ENCODE measurements around the gene NR6A1.

Gene NR6A1

GRCh38 chr9:124514874-124515273 is 256.2 kb downstream of the NR6A1 start:
- DNase-seq, result no peak

DNA sequence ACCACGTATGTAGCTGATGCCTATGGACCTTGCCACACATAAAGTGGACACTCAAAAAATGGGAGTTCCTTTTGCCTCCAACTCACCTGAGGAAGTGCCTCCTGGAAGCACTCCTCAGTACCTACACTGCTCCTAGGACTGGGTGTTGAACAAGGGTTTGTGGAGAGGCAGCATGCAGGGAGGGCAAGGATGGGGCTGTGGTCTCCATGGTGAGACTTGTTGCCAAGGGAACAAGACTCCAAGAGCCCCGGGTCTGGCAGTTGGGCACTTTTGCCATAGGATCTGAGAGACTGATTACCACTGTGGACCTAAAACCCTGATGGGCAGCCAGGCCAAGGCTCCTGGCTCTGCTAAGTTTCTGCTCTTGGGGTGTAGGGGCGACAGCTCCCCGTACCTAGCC is 257.0 kb downstream of the NR6A1 start:
- DNase-seq, result no peak

DNA sequence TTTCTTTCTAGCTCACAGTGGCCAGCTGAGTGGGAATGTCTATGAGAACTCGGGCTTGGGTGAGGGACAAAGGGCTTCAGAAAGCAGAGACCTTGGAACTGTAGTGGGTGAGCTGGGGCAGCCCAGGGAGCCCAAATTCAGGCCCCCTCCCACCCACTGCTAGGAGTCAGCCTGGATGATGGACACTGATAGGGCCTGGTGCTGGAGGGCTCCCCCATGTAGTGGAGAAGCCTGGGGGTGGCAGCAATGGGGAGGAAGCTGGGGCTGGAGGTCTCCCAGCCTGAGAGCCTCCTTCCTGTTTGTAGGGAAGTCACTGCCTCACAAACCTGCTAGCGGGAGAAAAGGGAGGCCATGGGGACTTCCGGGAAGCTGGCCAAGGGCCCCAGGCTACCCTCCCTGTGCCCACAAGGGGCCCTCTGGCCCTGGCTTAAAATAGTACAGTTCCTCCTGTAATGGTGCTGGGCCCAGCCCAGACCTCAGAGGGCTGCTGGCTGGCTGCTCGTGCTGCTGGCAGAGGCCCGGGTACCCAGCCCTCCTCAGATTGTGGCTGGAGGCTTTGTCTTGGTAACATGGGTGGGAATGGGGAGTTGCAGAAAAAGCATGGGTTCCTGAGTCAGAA is 257.6 kb downstream of the NR6A1 start:
- no peak for DNase-seq

GRCh38 chr9:124512806-124513204 is 258.3 kb downstream of the NR6A1 start:
- no peak for DNase-seq

DNA sequence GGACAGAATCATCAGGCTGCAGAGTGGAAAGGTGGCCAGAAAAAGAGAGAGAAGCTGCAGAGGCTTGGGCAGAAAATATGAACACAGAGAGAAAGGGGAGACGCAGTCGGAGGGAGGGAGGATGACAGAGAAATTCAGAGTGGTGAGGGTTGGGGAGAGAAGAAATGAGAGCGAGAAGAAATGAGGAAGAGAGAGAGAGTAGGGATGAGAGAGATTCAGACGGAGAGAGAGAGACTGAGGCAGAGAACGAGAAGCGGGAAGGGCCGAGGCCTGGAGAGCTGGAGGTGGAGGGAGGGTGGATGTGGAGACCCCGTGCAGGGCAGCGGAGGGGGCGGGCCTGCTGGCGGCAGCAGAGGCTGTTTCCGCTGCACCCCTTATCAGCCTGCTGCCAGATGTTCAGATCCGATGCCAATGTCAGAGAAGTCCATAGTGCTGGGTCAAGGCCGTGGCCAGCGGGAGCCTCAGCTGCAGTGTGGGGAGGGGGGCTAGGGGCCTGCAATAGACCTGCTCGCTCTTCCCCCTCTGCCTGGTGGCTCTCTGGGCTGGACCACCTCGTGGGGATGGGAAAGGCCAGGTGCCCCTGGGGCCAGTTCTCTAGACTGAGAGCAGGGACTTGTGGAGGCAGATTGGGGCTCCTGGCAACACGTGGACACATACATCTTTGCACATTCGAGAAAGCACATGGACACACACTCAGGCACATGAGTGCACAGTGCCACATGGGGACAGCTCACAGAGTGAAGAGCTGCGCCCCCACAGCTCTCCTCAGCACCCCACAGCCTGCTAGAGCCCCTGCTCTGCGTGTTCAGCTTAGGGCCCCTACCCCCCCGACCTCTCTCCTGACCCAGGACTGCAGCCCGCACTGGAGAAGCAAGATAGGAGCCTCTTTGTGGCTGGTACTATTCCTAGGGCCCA is 259.0 kb downstream of the NR6A1 start:
- no peak for DNase-seq

DNA sequence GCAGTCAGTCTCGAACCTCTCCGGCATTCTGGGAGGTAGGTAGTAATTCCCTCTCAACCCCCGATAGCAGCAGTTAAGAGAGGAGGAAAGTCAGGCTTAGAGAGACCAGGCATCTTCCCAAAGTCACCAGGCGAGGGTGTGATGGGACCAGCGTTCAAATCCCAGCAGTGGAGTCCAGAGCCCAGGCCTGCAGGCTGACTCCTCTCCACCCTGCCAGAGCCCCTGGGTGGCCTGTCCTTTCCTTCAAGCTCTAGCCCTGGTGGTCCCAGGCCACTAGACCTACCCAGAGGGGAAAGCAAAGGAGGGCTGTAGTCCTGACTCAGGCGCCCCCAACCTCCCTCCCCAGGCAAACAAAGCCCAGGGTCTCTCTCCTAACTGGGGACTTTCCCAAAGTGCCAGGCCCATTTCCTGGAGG is 259.7 kb downstream of the NR6A1 start:
- DNase-seq, result no peak

- no peak for DNase-seq
Measured at GRCh38 chr9:124510650-124511425, 260.3 kb downstream of the NR6A1 start.

GRCh38 chr9:124507880-124508423 is 263.2 kb downstream of the NR6A1 start:
- no peak for DNase-seq

DNA sequence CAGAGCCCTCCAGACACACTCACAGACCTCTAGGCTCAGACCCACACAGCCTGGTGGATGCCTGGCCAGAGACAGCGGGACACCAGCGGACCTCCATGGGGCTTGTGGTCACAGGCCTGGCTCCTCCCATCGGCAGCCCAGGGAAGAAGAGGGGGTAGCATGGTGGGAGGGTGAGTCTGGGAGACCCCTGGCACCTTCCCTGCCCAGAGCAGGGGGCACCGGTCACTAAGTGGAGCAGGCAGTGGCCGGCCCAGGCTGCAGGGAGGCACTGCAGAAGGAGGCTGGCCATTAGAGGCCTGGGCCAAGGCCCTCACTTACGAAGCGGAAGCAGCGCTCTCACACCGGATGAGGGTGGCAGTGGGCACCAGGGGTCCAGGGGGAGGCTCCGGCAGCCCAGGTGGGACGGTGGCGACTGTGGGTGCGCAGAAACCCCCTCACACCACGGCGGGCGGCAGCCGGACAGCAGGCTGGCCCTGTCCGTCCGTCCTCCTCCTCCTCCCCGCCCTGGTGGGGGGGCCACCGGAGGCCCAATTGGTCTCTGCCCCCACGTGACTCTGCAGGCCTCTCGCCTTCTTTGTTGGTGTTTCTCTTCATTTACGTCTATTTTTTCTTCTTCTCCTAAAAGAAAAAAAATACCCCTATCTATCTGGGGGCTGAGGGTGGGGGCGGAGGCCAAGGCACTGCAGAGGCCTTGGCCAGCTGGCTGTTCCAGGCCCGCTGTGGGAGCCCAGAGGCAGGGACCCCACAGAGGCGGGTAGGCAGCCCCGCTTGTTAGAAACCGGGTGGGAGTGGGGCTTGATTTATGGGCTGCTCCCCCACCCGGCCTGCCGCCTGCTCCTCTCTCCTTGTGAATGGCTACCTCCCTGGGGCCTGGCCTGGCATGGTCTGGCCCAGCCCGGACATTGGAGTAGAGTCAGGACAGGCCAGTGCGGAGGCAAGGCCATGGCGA is 263.9 kb downstream of the NR6A1 start, which contains the start of gene NR5A1:
Gene NR5A1, minus strand, starts transcription at position 469 of the 949 bp plus-strand sequence. CDS start 4,004 bp downstream, outside the sequence.
- DNase-seq, result no peak

- no peak for DNase-seq
Measured at GRCh38 chr9:124506433-124506832, 264.7 kb downstream of the NR6A1 start.

DNA sequence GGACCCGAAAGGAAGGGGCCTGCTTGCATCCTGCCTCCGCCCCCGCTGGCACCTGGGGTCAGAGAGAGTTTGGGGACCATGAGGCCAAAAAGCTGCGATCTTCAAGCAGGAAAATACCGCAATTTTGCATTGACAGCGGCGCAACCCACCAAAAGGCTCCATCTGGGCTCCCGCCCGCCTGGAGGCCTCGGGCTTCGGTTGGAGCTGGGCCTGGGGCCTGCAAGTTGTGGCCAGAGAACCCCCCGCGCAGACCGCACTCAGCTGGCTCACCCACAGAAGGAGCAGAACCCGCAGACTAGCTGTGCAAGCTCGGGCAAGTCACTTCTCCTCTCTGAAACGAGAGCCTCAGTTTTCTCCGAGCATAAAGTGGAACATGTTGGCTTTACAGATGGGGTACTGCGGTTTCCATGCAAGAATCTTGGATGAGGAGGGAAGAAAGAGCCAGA is 265.2 kb downstream of the NR6A1 start:
- no peak for DNase-seq

- DNase-seq, result no peak
Measured at GRCh38 chr9:124505006-124505900, 265.9 kb downstream of the NR6A1 start.

DNA sequence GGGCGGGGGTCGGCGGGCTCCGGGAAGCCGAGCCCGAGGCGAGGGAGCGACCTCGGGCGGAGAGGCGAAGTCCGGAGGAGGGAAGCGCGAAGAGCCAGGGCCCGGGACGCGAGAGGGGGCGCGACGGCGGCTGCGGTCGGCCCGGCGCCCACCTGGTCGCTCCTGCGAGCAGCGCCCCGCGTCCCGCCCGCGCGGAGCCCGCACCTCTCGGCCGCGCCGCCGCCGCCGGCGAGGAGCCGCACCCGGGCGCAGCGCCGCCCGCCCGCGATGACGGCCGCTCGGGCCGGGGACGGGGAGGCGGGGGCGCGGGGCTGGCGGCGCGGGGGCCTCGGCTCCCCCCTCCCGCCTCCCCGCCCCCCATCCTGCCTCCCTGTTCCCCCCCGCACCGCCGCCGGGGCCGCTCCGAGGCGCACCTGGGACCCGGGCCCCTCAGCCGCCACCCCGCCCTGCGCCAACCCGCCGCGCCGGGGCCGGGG is 266.5 kb downstream of the NR6A1 start:
- DNase-seq, result no peak

- DNase-seq, result no peak
Measured at GRCh38 chr9:124503713-124504529, 267.2 kb downstream of the NR6A1 start.

DNA sequence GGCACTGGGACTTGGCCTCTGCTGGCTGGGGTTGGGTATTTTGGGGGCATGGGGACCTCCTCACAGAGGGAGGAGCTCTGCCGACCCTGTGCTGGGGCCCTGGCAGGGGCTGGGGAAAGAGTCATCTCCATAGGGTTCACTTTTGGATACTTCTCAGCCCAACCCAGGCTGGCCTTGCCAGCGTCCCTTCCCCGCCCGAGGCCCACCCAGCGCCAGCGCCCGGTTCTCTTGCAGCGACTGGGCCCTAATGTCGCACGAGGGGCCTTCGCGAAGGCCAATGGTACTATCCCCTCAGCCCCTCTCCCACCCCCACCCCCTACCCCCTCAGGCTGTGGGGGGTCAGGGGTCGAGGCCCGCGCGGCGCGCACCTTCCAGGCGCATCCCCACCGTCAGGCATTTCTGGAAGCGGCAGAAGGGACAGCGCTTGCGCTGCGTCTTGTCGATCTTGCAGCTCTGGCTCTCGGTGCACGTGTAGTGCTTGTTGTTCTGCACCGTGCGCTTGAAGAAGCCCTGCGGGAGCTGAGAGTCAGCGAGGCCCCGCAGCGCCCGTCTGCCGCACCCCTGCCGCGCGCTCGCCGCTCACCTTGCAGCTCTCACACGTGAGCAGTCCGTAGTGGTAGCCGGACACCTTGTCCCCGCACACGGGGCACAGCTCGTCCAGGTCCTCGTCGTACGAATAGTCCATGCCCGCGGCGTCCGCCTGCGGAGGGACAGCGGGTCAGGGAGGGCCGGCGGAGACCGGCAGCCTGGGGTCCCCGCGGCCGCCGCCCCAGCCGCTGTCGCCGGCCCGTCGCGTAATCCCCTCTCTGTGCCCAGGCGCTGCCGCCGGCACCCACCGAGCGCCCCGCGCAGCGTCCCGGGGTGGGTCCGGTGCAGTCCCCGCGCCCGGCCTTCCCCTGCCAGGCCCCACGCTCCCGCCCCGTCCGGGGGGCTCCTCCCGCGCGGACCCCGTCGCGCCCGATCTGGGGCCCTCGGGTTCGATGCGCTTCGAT is 268.1 kb downstream of the NR6A1 start:
- no peak for DNase-seq

- no peak for DNase-seq
Measured at GRCh38 chr9:124501771-124502320, 269.3 kb downstream of the NR6A1 start.

GRCh38 chr9:124500796-124501611 is 270.1 kb downstream of the NR6A1 start:
- no peak for DNase-seq
